ENCODE data around the gene ALKBH7.

ALKBH7 gene

DNA sequence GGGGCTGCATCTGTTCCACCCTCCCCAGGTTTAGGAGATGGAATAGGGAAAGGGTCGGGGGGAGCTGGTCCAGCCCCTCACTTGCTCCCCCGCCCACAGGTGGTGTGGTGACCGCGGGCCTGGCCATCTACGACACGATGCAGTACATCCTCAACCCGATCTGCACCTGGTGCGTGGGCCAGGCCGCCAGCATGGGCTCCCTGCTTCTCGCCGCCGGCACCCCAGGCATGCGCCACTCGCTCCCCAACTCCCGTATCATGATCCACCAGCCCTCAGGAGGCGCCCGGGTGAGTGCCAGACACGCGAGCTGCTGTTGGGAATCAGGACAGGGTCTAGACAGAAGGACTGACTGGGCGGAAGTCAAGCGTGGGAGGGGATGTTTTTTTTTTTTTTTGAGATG is 8.2 kb upstream of the ALKBH7 start:
- DNase-seq (ENCODE audit: low read depth in 2 of 2), result no peak

DNA sequence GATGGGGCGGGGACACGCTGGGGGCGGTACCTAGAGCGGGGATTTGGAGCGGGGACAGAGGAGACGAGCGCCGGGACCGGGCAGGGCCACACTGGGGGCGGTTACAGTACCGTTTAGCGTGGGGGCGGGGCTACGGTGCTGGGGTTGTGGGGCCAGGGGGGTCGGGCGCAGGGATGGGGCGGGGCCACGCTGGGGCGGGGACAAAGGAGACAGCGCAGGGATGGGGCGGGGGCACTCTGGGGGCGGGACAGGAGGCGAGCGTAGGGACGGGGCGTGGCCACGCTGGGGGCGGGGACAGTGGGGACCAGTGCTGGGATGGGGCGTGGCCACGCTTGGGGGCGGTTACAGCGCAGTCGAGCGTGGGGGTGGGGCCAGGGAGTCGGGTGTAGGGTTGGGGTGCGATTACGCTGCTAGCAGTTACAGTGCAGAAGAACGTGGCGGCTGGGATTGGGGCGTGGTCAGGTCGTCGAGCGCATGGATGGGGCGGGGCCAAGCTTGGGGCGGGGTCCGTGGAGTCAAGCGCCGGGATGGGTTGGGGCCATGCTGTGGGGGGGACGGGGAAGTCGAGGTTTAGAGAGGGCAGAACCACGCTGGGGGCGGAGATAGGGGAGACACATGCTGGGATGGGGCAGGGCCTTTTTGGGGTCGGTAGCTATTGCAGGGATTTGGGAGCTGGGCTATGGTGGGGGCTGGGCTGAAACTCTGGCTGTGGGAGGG is 660 bp downstream of the ALKBH7 start:
- DNase-seq (ENCODE audit: low read depth in 2 of 2), result peak; percentile 97 to 99

DNA sequence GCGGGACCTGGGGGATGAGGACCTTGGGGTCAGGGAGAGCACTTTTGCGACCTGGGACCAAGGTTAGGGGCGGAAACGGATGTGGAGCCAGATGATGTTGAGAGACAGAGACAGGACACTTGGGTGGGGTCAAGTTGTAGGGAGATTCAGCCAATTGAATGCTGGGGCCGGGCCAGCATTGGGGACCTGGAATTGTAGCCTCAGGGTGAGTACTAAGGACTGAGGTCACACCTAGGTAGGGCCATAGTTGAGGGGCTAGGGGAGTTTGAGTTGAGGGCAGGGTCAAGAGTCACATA is 1.2 kb downstream of the ALKBH7 start:
- DNase-seq (ENCODE audit: low read depth in 2 of 2), result no peak

- no peak for DNase-seq (ENCODE audit: low read depth in 2 of 2)
Observed at GRCh38 chr19:6374161-6374709, 1.6 kb downstream of the ALKBH7 start.

GRCh38 chr19:6374711-6375410 is 2.3 kb downstream of the ALKBH7 start:
- DNase-seq (ENCODE audit: low read depth in 2 of 2), result no peak

GRCh38 chr19:6375411-6376010 is 2.9 kb downstream of the ALKBH7 start, which contains the start of gene PSPN:
Gene PSPN (minus strand): TSS chr19:6375933. CDS start chr19:6375849, 84 bp downstream.
- no peak for DNase-seq (ENCODE audit: low read depth in 2 of 2)

GRCh38 chr19:6376512-6377190 is 4.1 kb downstream of the ALKBH7 start:
- no peak for DNase-seq (ENCODE audit: low read depth in 2 of 2)

DNA sequence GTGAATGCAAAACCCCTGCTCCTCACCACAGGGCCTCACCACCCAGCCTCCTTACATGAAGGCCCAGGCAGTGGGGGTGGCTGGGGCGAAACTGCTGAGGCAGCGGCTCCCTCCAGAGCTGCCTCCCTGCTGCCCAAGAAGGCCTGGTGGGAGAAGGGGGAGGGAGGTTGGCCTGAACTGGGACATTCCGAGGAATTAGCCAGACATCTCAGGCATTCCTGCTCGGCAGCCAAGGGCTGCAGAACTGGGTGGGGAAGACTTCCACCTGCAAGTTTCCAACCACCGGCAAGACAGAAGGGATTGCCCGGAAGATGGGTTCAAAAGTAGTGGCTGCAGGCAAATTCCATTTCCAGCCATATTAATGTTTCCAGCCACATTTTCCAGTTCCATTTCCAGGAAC is 5.4 kb downstream of the ALKBH7 start:
- DNase-seq (ENCODE audit: low read depth in 2 of 2), result no peak

DNA sequence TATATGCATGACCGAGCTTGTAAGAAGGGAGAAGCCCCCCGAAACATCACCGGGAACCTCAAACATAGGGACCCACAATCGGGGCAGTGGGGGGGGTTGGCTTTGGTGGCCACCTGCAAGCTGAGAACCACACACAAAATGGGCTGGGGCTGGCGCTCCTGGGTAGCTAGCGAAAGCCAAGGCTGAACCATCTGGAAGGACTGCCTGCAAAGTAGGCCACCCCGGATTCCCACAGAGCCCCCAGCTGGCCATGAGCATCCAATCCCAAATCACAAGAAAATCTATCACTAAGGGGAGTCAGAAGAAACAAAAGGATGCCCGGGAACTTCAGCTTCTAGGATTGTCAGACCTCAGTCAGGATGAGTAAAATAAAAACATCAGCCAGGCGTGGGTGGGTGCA is 5.9 kb downstream of the ALKBH7 start:
- no peak for DNase-seq (ENCODE audit: low read depth in 2 of 2)

DNA sequence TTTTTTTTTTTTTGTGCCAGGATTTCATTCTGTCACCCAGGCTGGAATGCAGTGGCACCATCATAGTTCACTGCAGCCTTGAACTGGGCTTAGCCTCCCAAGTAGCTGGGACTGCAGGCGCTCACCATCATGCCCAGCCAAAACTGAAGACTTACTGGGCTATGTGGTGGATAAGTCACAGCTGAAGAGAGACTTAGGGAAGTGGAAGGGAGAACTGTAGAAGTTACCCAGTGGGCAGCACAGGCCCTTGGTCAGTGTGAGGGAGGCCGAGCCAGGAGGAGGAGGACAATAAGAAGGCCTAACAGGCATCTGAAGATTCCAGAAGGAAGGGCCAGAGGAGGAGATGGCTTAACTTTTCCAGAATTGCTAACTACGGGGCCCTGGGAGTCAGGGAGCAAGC is 7.2 kb downstream of the ALKBH7 start:
- no peak for DNase-seq (ENCODE audit: low read depth in 2 of 2)

DNA sequence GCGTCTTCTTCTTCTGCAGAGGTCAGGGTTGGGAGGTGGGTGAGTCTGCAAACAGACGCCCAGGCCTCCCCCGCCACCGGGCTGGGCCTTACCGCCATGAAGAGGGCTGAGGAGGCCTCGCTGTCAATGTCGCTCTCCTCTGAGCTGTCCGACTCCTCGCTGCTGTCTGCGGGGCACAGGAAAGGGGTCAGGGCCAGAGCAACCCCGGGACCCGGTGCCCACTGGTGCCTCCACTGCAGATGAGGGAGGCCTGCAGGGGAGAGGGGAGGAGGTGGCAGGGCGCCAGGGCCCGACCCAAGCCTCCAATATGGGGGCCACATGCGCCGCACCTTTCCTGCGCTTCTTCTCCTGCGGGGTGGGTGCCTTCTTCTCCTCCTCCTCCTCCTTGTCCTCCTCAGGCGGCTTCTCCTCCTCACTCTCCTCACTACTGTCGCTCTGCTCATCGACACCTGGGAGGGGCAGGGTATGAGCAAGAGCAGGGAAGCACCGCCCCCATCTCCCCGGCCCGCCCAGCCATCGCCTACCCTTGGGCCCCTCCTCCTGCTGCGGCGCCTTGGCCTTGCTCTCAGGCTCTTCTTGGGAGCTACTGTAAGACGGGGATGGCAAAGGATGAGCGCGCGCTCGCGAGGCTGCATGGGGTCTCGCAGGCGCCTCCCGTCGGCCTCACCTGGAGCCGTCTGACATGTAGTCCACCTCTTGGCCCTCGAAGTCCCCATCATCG is 8.6 kb downstream of the ALKBH7 start:
- no peak for DNase-seq (ENCODE audit: low read depth in 2 of 2)

DNA sequence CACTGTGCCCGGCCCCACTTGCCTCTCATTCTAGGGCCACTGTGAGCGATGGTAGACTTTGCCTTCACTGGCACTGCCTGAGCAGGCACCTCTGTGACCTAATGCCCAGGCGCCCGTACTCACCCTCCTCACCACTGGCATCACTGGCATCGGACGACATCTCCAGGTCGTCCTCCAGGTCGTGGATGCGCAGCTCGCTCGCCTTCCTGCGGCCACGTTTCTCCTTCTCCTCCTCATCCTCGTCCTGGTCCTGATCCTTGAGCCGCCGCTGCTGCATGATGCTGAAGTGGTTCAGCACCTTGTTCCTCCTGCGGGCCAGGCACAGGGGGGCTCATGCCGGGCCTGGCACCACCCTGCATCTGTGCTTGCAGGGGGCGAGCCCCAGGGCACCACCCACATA is 10.6 kb downstream of the ALKBH7 start:
- DNase-seq (ENCODE audit: low read depth in 2 of 2), result no peak

GRCh38 chr19:6384381-6384780 is 11.8 kb downstream of the ALKBH7 start:
- no peak for DNase-seq (ENCODE audit: low read depth in 2 of 2)

DNA sequence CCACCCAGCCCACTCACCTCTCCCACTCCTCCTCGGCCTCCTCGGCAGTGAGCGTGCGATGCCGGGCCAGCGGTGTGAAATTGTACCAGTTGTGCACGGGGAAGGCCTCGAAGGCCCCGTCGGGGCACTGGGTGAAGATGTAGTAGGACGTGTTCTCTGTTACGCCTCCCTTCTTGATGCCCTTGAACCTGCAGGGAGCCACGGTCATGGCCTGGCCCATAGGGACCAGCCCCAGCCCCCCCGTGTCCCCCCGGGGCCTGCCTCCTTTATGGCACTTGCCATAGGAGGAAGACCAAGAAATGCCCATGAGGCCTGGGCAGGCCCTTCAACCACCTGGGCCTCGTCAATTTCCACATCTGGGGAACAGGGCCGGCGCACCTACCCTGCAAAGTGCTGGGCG is 14.8 kb downstream of the ALKBH7 start:
- DNase-seq (ENCODE audit: low read depth in 2 of 2), result no peak

DNA sequence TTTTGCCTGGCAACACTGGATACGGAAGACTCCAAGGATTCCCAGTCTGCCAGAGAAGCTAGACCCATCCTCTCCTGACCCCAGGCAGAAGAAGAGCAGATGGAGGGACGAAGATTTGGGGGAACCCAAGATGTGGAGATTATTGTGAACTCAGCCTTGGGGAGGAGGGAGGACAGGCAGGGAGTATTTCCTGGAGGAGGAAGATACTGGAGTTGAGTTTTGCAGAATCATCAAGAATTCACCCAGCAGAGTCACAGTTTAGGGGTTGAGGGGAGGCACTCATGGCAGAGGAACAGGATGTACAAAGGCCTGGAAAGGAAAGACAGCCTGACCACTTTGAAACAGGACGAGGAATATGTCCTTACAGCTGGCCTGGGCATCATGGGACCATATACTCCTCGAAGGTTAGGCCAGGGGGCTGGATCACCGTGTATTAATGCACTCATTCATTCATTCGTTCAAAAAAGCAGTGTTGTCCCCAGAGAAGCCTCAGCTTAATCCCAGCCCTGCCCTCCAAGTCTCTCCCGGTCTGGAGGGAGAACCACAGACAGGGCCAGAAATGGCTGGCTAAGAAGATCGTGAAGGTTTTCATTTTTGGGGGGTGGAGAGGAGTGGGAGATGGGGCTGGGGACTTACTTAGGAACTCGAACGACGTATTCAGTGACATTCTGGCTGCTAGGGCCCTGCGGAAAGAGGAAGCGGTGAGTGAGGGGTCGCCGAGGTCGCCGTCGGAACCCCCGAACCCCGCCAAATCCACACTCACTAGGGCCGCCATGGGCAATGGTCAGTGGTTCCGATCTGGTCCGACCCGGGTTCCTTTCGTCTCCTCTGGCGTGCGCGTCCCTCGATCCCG is 19.9 kb downstream of the ALKBH7 start:
- DNase-seq (ENCODE audit: low read depth in 2 of 2), result no peak

GRCh38 chr19:6393074-6393982 is 20.7 kb downstream of the ALKBH7 start, which contains the start of gene GTF2F1:
Gene GTF2F1 (minus strand): TSS chr19:6393164. CDS start chr19:6392995, 169 bp downstream.
- peak; percentile 92 to 95 for DNase-seq (ENCODE audit: low read depth in 2 of 2)

DNA sequence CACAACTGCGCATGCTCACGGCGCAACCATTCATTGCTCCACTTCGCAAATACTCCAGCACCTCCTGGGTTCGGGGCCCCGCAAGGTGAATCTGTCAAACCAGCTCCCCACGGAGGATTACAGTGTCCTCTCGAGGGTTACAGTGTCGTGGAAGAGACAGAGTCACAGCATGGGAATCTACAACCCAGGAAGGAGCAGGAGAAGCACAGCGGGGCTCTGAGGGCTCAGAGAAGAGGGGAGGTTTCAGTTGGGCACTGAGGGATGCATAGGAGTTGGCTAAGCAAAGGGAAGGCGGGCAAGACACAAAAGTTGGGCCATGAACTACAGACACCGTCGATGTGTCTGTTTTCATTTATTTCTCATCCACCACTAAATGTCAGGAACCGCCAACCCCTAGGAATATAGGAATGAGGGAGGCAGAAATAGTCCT is 21.4 kb downstream of the ALKBH7 start:
- DNase-seq (ENCODE audit: low read depth in 2 of 2), result no peak

- DNase-seq (ENCODE audit: low read depth in 2 of 2), result no peak
Observed at GRCh38 chr19:6394831-6395230, 22.2 kb downstream of the ALKBH7 start.

DNA sequence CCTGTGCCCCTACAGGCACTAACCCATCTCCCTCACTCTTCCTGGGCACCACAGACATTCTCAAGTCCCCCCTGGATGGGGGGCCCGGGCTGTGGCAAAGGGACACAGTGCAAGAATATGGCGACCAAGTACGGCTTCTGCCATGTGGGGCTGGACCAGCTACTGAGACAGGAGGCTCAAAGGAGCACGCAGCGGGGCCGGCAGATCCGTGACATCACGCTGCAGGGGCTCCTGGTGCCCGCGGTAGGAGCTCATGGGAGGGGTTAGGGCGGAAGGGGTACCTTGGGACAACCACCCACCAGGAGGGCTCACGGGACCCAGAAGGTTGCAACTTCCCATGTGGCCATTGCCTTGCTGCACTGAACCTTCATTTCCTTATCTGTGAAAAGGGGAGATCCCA is 23.7 kb downstream of the ALKBH7 start:
- DNase-seq (ENCODE audit: low read depth in 2 of 2), result no peak
